GM18498 (cell line): ENCODE results near the gene DNA2.

ENCODE experiments used
- ATAC-seq: cut with Tn5 transposase; IDR thresholded peaks from one replicate; pipeline ENCODE4 v1.9.1; 2021; ENCODE audit warnings: mild to moderate bottlenecking, moderate library complexity; ENCODE audit not compliant: unreplicated experiment

Gene DNA2

GRCh38 chr10:68364101-68364886, 107.5 kb downstream of the DNA2 start:
- no peak for ATAC-seq
